ENCODE results near the gene EXOC6B.

EXOC6B gene

DNA sequence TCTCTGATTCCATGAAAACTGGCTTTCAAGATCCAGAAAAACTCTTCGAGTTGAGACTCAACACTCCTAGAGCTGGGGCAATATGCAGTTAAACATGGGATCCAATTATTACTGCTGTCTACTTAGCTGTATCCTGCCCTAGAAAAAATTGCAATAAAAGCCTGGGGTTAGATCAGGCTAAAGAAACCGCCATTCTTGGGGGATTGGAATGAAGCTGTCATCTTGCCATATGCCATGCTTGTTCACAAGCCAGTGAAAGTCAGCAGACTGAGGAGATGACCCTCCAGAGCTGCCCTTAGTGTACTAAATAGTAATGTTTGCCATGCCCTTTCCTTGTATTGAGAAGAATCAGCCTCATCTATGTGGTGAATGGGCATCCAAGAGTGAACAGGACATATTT lies 647.3 kb downstream of the EXOC6B start:
- H3K27ac ChIP-seq: no peak overlapping the region
- TF ChIP-seq, protein P1, sequence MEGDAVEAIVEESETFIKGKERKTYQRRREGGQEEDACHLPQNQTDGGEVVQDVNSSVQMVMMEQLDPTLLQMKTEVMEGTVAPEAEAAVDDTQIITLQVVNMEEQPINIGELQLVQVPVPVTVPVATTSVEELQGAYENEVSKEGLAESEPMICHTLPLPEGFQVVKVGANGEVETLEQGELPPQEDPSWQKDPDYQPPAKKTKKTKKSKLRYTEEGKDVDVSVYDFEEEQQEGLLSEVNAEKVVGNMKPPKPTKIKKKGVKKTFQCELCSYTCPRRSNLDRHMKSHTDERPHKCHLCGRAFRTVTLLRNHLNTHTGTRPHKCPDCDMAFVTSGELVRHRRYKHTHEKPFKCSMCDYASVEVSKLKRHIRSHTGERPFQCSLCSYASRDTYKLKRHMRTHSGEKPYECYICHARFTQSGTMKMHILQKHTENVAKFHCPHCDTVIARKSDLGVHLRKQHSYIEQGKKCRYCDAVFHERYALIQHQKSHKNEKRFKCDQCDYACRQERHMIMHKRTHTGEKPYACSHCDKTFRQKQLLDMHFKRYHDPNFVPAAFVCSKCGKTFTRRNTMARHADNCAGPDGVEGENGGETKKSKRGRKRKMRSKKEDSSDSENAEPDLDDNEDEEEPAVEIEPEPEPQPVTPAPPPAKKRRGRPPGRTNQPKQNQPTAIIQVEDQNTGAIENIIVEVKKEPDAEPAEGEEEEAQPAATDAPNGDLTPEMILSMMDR (conservative IDR thresholded peaks at IDR 0.05): no peak

DNA sequence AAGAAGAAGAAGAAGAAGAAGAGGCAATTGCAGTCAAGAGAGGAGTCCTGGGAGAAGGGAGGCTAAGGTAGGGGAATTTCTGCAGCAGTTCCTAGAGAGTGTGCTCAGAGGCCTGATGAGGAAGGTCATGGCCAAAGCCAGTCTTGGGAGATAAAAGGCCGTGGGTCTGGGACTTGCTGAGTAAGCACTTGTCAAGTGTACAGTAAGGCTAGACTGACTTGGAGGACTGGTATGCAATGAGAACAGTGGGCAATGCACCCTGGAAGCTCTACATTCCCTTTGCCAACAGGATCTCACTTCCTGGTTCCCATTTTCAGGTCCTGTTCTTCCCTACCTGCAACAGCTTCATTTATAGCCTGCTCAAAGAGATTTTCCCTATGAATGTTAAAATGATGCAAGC lies 649.6 kb downstream of the EXOC6B start:
- no peak overlapping the region for H3K27ac ChIP-seq
- TF ChIP-seq, protein P1 (conservative IDR thresholded peaks at IDR 0.05): no peak

DNA sequence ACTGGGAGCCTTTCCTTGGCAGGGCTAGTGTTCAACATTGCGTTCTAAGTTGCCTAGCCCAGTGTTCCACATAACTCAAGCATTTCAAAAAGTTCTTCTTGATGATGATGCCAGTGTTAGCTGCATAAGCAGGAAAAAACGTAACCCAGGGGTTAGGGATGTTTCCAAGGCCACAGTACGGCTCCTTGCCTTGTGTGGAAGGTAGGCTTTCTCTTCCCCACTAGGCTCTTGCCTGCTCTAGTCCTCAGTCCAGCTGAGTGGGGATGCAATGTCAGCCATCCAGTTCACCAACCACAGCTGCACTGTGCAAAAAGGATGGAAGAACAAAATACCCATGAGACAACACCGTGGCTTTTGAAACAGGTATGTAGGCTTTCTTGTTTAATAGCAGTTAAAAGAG lies 650.2 kb downstream of the EXOC6B start:
- TF ChIP-seq, protein P1 (conservative IDR thresholded peaks at IDR 0.05): no peak
- H3K27ac ChIP-seq: no peak overlapping the region

DNA sequence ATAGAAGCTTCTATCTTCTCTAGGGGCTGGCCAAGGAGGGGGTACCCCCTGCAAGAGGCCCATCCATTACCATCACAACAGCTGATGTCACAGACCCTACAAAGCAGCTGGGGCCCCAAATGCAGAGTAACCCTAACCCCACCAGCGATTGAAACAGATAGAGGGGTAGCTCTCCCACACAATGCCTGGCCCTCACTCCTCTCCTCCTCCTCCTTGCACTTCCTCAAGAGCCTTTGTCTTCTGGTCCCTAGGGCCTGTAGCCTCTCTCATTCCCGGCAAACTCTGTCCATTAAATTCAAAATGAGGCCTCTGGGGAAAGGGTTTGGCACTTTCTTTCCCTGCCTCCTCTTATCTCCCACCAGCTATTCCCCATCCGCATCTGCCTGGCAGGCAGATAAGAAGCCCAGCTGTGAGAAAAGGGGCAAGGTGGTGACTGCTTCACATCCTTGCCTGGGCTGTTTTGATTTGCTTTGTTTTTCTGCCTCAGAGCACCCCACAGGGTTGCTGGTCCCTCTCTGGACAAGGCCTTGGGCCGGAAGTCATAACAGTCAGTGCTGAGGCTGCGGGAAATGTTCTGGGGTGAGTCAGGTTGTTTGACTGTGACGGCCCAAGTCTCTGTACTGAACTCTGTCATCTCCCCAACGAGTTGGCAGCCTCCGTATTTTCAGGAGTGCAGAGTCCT lies 652.1 kb downstream of the EXOC6B start:
- TF ChIP-seq, protein P1 (conservative IDR thresholded peaks at IDR 0.05): no peak
- H3K27ac ChIP-seq: no peak overlapping the region

DNA sequence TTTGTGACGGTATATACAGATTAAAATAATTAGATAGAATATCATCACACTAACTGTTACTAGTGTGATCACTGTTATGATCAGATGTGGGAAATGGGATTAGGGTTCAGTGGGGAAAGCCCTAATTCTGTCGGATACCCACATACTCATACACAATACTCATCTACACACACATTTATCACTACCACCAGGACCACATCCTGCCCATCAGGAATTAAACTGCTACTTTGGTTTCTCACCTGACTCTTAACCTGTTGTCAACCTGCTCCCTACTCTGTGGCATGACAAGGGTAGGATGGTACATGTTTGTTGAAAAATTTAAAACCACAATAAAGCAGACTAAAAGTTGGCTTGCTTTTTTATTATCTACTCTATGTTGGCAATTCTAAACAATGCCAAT lies 653.4 kb downstream of the EXOC6B start:
- TF ChIP-seq, protein P1 (conservative IDR thresholded peaks at IDR 0.05): no peak
- no peak overlapping the region for H3K27ac ChIP-seq

DNA sequence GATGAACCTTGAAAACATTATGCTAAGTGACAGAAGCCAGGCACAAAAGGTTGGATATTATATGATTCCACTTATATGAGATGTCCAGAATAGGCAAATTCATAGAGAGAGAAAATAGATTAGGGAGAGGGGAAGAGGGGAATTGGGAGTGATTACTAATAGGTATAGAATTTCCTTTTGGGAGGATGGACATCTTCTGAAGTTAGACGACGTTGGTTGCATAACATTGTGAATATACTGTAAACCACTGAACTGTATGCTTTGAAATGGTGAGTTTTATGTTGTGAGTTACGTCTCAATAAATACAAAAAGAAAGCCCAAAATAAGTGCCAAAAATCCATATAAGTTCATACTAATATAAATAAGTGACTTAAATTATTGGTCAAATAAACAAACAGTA lies 659.6 kb downstream of the EXOC6B start:
- TF ChIP-seq, protein P1 (conservative IDR thresholded peaks at IDR 0.05): no peak
- H3K27ac ChIP-seq: no peak overlapping the region

DNA sequence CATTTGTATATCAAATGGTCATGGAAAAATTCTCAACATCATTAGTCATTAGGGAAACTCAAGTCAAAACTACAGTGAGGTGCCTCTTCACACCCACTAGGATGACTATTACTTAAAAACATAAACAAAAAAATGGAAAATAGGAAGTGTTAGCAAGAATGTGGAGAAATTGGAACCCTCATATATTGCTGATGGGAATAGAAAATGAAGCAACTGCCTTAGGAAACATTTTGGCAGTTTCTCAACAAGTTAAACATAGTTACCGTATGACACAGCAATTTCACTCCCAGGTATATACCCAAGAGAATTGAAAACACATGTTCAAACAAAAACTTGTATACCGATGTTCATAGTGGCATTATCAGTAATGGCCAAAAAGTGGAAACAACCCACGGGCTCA lies 660.0 kb downstream of the EXOC6B start:
- H3K27ac ChIP-seq: no peak overlapping the region
- TF ChIP-seq, protein P1 (conservative IDR thresholded peaks at IDR 0.05): no peak

Measured in VCaP (cell line).